GM18951 (cell line): ENCODE data around the gene KLF7.

Source experiments
- POLR2A ChIP-seq: IDR thresholded peaks from 4 replicates; pipeline ENCODE4 v1.6.1; 2011; ENCODE audit warnings: mild to moderate bottlenecking; ENCODE audit not compliant: insufficient read length, insufficient read depth; ENCODE audit errors: extremely low read depth
- in situ Hi-C: fragments of 300-500 bp; cut with MboI; formaldehyde crosslinking; loops from one replicate; pipeline ENCODE4 v1.12.0; 2022; ENCODE audit warnings: low sequenced_read_pairs, mixed read lengths, inconsistent platforms; ENCODE audit not compliant: unreplicated experiment

Gene KLF7

GRCh38 chr2:207064128-207064690, 101.5 kb downstream of the KLF7 start:
- in situ Hi-C loops = no loop called here
- TF ChIP-seq POLR2A = no peak

GRCh38 chr2:207061181-207061580, 104.6 kb downstream of the KLF7 start:
- in situ Hi-C loops = no loop called here

GRCh38 chr2:207055257-207055656, 110.5 kb downstream of the KLF7 start:
- no peak for TF ChIP-seq POLR2A
- in situ Hi-C loops = no loop called here

More at GRCh38 chr2:207061181-207061580, 104.6 kb downstream of the KLF7 start:
- TF ChIP-seq POLR2A = no peak

- in situ Hi-C loops = no loop called here
- TF ChIP-seq POLR2A = no peak
These were observed 111.2 kb downstream of the KLF7 start for GRCh38 chr2:207054521-207054920.

GRCh38 chr2:207051385-207051965, 114.3 kb downstream of the KLF7 start:
- in situ Hi-C loops = no loop called here
- TF ChIP-seq POLR2A = no peak

- TF ChIP-seq POLR2A = no peak
- in situ Hi-C loops = no loop called here
These were observed 116.6 kb downstream of the KLF7 start for GRCh38 chr2:207049122-207049521.

- in situ Hi-C loops = no loop called here
- no peak for TF ChIP-seq POLR2A
These were observed 117.3 kb downstream of the KLF7 start for GRCh38 chr2:207048416-207048815.

- TF ChIP-seq POLR2A = no peak
- in situ Hi-C loops = no loop called here
These were observed 119.0 kb downstream of the KLF7 start for GRCh38 chr2:207046724-207047123.

GRCh38 chr2:207045531-207045930, 120.2 kb downstream of the KLF7 start:
- in situ Hi-C loops = no loop called here
- no peak for TF ChIP-seq POLR2A

GRCh38 chr2:207044379-207045362, 121.1 kb downstream of the KLF7 start:
- no peak for TF ChIP-seq POLR2A
- in situ Hi-C loops = no loop called here

GRCh38 chr2:207042841-207043240, 122.9 kb downstream of the KLF7 start:
- TF ChIP-seq POLR2A = no peak
- in situ Hi-C loops = no loop called here

- in situ Hi-C loops = no loop called here
- no peak for TF ChIP-seq POLR2A
These were observed 123.8 kb downstream of the KLF7 start for GRCh38 chr2:207041786-207042554.

GRCh38 chr2:207041279-207041678, 124.5 kb downstream of the KLF7 start:
- no peak for TF ChIP-seq POLR2A
- in situ Hi-C loops = no loop called here

- in situ Hi-C loops = no loop called here
These were observed 125.1 kb downstream of the KLF7 start for GRCh38 chr2:207040696-207041095.

More at GRCh38 chr2:207040696-207041095, 125.1 kb downstream of the KLF7 start:
- TF ChIP-seq POLR2A = no peak
